HL-60 (cell line): Measurements from ENCODE around the gene EIF3I.
"Not testable (repeated sequence)": the region's sequence is repeated elsewhere in the genome, so short reads cannot be mapped to it uniquely, and the experiment has no call there.

Experiments used
- DNase-seq, 2 experiments: peaks; one replicate each; pipeline ENCODE4 v3.0.0-alpha.2; 2010 to 2020; ENCODE audit warnings: low read depth in 1 of 2, low spot score in 1 of 2
- H3K27ac ChIP-seq: fragments of 250-450 bp; sonication (Bioruptor Pico); replicated peaks from 2 replicates; pipeline ENCODE4 v1.5.1; 2020; ENCODE audit warnings: mild to moderate bottlenecking, moderate library complexity
- H3K27me3 ChIP-seq: fragments of 250-450 bp; sonication (Bioruptor Pico); 2 replicates; pipeline ENCODE4 v1.5.1; 2021; ENCODE audit warnings: mild to moderate bottlenecking, moderate library complexity; ENCODE audit not compliant: insufficient read depth, poor library complexity, severe bottlenecking
- H3K4me3 ChIP-seq: replicated peaks from 2 replicates; pipeline ENCODE4 v1.5.1; 2011; ENCODE audit warnings: mild to moderate bottlenecking, control low read depth, low read length; ENCODE audit not compliant: insufficient read depth
- GABPA ChIP-seq: IDR thresholded peaks from 2 replicates; pipeline ENCODE4 v1.6.1; 2012; ENCODE audit warnings: low read depth
- POLR2AphosphoS5 ChIP-seq: IDR thresholded peaks from 2 replicates; pipeline ENCODE4 v1.6.1; 2012; ENCODE audit warnings: low read depth
- SPI1 ChIP-seq: IDR thresholded peaks from 2 replicates; pipeline ENCODE4 v1.6.1; 2012; ENCODE audit warnings: low read depth, mild to moderate bottlenecking, borderline replicate concordance
- TF ChIP-seq, protein P1 (sequence below): IDR thresholded peaks from 2 replicates; pipeline ENCODE4 v1.6.1; 2012; ENCODE audit warnings: low read depth; ENCODE audit not compliant: insufficient replicate concordance
- TF ChIP-seq, protein P2 (sequence below): IDR thresholded peaks from one replicate; pipeline ENCODE4 v1.5.1; 2011; ENCODE audit warnings: low read length, control low read depth, inconsistent platforms; ENCODE audit not compliant: insufficient read depth

Gene EIF3I

GRCh38 chr1:32250893-32251716 lies 28.9 kb downstream of the EIF3I start, which contains the start of gene LCK:
Gene LCK (plus strand): TSS chr1:32251265. CDS start chr1:32274330, 23,065 bp downstream.
- peak within 1 kb of the TSS; percentile 38 for H3K27ac ChIP-seq

GRCh38 chr1:32255072-32256071 lies 33.2 kb downstream of the EIF3I start:
- TF ChIP-seq, protein P1, sequence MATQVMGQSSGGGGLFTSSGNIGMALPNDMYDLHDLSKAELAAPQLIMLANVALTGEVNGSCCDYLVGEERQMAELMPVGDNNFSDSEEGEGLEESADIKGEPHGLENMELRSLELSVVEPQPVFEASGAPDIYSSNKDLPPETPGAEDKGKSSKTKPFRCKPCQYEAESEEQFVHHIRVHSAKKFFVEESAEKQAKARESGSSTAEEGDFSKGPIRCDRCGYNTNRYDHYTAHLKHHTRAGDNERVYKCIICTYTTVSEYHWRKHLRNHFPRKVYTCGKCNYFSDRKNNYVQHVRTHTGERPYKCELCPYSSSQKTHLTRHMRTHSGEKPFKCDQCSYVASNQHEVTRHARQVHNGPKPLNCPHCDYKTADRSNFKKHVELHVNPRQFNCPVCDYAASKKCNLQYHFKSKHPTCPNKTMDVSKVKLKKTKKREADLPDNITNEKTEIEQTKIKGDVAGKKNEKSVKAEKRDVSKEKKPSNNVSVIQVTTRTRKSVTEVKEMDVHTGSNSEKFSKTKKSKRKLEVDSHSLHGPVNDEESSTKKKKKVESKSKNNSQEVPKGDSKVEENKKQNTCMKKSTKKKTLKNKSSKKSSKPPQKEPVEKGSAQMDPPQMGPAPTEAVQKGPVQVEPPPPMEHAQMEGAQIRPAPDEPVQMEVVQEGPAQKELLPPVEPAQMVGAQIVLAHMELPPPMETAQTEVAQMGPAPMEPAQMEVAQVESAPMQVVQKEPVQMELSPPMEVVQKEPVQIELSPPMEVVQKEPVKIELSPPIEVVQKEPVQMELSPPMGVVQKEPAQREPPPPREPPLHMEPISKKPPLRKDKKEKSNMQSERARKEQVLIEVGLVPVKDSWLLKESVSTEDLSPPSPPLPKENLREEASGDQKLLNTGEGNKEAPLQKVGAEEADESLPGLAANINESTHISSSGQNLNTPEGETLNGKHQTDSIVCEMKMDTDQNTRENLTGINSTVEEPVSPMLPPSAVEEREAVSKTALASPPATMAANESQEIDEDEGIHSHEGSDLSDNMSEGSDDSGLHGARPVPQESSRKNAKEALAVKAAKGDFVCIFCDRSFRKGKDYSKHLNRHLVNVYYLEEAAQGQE: no peak
- TF ChIP-seq POLR2AphosphoS5: no peak
- no peak for DNase-seq
- Histone ChIP-seq H3K27me3 (no peaks in the 10 kb centered on the region), H3K4me3 (no peak overlapping the region), H3K27ac (no peak overlapping the region)

More at GRCh38 chr1:32250893-32251716, 28.9 kb downstream of the EIF3I start, which contains the start of gene LCK:
- Histone ChIP-seq H3K4me3 (no peak within 1 kb of the TSS), H3K27me3 (no peaks in the 10 kb centered on the region)
- DNase-seq: no peak
- no peak for TF ChIP-seq POLR2AphosphoS5
- TF ChIP-seq, protein P2, sequence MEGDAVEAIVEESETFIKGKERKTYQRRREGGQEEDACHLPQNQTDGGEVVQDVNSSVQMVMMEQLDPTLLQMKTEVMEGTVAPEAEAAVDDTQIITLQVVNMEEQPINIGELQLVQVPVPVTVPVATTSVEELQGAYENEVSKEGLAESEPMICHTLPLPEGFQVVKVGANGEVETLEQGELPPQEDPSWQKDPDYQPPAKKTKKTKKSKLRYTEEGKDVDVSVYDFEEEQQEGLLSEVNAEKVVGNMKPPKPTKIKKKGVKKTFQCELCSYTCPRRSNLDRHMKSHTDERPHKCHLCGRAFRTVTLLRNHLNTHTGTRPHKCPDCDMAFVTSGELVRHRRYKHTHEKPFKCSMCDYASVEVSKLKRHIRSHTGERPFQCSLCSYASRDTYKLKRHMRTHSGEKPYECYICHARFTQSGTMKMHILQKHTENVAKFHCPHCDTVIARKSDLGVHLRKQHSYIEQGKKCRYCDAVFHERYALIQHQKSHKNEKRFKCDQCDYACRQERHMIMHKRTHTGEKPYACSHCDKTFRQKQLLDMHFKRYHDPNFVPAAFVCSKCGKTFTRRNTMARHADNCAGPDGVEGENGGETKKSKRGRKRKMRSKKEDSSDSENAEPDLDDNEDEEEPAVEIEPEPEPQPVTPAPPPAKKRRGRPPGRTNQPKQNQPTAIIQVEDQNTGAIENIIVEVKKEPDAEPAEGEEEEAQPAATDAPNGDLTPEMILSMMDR: no peak

GRCh38 chr1:32256473-32257226 lies 34.4 kb downstream of the EIF3I start:
- TF ChIP-seq POLR2AphosphoS5 (no peak), SPI1 (no peak), GABPA (no peak)
- TF ChIP-seq, protein P2: no peak
- TF ChIP-seq, protein P1: no peak
- DNase-seq: no peak
- no peak overlapping the region for H3K27ac ChIP-seq
- no peaks in the 10 kb centered on the region for H3K27me3 ChIP-seq
- no peak overlapping the region for H3K4me3 ChIP-seq

DNA sequence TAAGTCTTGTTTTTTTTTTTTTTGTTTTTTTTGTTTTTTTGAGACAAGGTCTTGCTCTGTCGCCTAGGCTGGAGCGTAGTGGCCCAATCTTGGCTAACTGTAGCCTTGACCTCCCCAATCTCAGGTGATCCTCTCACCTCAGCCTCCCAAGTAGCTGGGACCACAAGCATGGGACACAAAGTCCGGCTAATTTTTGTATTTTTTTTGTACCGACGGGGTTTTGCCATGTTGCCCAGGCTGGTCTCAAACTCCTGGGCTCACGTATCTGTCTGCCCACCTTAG lies 35.0 kb downstream of the EIF3I start:
- no peak for DNase-seq
- TF ChIP-seq SPI1: no peak
- TF ChIP-seq, protein P1: no peak
- Histone ChIP-seq H3K27me3 (no peaks in the 10 kb centered on the region), H3K27ac (no peak overlapping the region), H3K4me3 (no peak overlapping the region)

DNA sequence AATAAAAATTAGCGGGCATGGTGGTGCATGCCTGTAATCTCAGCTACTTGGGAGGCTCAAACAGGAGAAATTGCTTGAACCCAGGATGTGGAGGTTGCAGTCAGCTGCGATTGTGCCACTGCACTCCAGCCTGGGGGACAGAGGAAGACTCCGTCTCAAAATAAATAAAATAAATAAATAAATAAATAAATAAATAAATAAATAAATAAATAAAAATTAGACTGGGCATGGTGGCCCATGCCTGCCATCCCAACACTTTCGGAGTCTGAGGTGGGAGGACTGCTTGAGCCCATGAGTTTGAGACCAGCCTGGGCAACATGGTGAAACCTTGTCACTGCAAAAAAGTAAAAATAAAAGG lies 41.0 kb downstream of the EIF3I start:
- not testable (repeated sequence) for H3K27me3 ChIP-seq, DNase-seq, H3K27ac ChIP-seq, H3K4me3 ChIP-seq
